ENCODE results near the gene U2AF2. TPM values are rescaled to one million over a fixed set of nuclear protein-coding genes. Genes with fewer than 3 reads are reported as not detected.

The U2AF2 gene
- polyA plus RNA-seq, 1 experiment: 90.7 TPM

DNA sequence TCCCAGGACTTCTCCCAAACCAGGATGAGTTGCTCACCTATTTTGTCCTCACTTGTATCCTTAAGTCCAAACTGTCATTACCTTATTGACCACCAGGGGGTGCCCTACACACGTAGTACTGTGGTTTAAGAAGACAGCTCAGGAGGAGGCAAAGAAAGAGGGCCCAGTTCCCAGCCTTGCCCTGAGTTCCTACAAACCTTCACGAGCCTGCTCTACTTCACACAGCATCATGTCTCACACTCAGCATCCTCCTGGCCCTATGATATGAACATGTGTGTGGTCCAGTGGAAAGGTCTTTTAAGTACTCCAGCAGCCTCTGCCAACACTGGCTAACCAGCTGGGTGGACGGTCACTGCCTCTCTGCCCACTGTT, 22.4 kb upstream of the U2AF2 start:
- DNase-seq (ENCODE audit: low read depth, low spot score): peak; percentile 95
- peak overlapping the region; percentile 11 for H3K27ac ChIP-seq (ENCODE audit: low read depth, low read length)
- TF ChIP-seq, protein P1, sequence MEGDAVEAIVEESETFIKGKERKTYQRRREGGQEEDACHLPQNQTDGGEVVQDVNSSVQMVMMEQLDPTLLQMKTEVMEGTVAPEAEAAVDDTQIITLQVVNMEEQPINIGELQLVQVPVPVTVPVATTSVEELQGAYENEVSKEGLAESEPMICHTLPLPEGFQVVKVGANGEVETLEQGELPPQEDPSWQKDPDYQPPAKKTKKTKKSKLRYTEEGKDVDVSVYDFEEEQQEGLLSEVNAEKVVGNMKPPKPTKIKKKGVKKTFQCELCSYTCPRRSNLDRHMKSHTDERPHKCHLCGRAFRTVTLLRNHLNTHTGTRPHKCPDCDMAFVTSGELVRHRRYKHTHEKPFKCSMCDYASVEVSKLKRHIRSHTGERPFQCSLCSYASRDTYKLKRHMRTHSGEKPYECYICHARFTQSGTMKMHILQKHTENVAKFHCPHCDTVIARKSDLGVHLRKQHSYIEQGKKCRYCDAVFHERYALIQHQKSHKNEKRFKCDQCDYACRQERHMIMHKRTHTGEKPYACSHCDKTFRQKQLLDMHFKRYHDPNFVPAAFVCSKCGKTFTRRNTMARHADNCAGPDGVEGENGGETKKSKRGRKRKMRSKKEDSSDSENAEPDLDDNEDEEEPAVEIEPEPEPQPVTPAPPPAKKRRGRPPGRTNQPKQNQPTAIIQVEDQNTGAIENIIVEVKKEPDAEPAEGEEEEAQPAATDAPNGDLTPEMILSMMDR (IDR thresholded peaks at IDR 0.05; ENCODE audit: low read depth, low read length): peak; percentile 87
- H3K4me3 ChIP-seq (ENCODE audit: low read depth, low read length): no peak overlapping the region
- ChIA-PET CTCF (interaction anchor here (0.6 to 3.9 kb wide), 37 partner anchors 9 to 701 kb away, joined by 3 to 33 read pairs (median 4); partner anchors contain the start of genes U2AF2, ZNF581, ZNF784 and ZNF865), POLR2A (interaction anchor here (0.7 to 1.5 kb wide), 3 partner anchors 12 to 33 kb away, joined by 3 to 8 read pairs (median 5); partner anchors contain the start of gene FIZ1)
- no peaks in the 10 kb centered on the region; the same call in 1 of the 2 replicates for H3K9me3 ChIP-seq (ENCODE audit: control insufficient read depth, insufficient read depth, low read length)
- no peaks in the 10 kb centered on the region for H3K27me3 ChIP-seq (ENCODE audit: control insufficient read depth, insufficient read depth, low read length)

GRCh38 chr19:55633861-55634260, 21.0 kb upstream of the U2AF2 start:
- no peaks in the 10 kb centered on the region; the same call in 1 of the 2 replicates for H3K9me3 ChIP-seq (ENCODE audit: control insufficient read depth, insufficient read depth, low read length)
- TF ChIP-seq, protein P1 (IDR thresholded peaks at IDR 0.05; ENCODE audit: low read depth, low read length): no peak
- no peak overlapping the region for H3K27ac ChIP-seq (ENCODE audit: low read depth, low read length)
- ChIA-PET CTCF (interaction anchor here (0.6 to 3.9 kb wide), 13 partner anchors 10 to 433 kb away, joined by 3 to 33 read pairs (median 14); partner anchors contain the start of genes U2AF2, ZNF784 and ZNF865), POLR2A (interaction anchor here (0.9 to 1.5 kb wide), 2 partner anchors 10 to 20 kb away, joined by 3 to 8 read pairs; partner anchors contain the start of gene ZNF784)
- H3K4me3 ChIP-seq (ENCODE audit: low read depth, low read length): no peak overlapping the region
- no peak for DNase-seq (ENCODE audit: low read depth, low spot score)
- H3K27me3 ChIP-seq (ENCODE audit: control insufficient read depth, insufficient read depth, low read length): no peaks in the 10 kb centered on the region

DNA sequence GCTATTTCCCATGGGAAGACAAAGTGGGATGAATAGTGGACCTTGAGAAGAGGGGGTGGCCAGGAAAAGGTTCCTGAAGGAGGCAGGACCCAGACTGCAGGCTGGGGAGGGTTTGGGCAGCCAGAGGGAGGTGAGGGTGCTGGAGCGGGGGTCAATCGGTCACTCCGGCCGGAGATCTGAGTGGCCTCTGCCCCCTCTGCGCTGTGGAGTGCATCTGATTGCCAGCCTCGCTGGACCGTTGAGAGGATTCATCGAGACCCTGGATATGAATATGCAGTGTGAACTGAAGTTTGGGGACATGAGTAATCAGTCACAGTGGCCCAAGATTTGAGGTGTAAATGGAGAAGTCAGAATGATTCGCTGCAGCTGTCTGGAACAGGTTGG, 19.5 kb upstream of the U2AF2 start:
- CTCF ChIA-PET: interaction anchor here (0.6 to 2.6 kb wide), 3 partner anchors 18 to 168 kb away, joined by 3 to 9 read pairs (median 8); no protein-coding TSS in a partner anchor
- no peak for DNase-seq (ENCODE audit: low read depth, low spot score)
- H3K9me3 ChIP-seq (ENCODE audit: control insufficient read depth, insufficient read depth, low read length): no peaks in the 10 kb centered on the region; the same call in 1 of the 2 replicates

DNA sequence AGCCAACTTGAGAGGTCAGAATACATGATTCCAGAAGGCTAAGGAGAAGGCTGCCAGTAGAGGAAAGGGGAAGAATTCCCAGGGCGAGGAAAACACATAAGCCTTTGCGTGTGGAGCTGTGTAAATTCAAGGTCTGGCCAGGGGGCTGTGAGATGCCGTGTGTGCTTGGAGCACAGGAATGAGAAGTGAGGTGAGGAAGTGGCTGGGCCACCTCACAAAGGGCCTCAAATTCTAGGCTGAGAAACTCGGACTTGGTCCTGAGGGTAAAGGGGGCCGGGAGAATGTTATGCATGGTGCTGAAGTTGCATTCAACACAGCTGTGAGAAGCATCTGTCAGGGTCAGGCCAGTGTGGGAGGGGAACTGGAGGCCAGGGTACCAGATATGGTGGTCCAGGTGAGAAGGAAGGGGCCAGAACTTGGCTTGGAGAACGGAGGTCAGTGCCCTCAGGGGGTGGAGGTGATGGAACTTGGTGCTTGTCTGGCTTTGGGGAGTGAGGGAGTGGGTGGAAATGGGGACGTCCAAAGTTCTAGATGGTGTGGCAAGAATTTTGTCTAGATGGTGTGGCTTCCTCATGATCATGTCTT, 18.9 kb upstream of the U2AF2 start:
- peak overlapping the region; percentile 98 for H3K4me3 ChIP-seq (ENCODE audit: low read depth, low read length)
- TF ChIP-seq, protein P1 (IDR thresholded peaks at IDR 0.05; ENCODE audit: low read depth, low read length): no peak
- no peaks in the 10 kb centered on the region; the same call in 1 of the 2 replicates for H3K9me3 ChIP-seq (ENCODE audit: control insufficient read depth, insufficient read depth, low read length)
- no peaks in the 10 kb centered on the region for H3K27me3 ChIP-seq (ENCODE audit: control insufficient read depth, insufficient read depth, low read length)
- ChIA-PET CTCF (interaction anchor here (0.8 to 2.6 kb wide), 4 partner anchors 17 to 168 kb away, joined by 3 to 9 read pairs (median 6); no protein-coding TSS in a partner anchor), POLR2A (interaction anchor here (1.0 to 1.5 kb wide), 2 partner anchors 12 to 18 kb away, joined by 3 read pairs; partner anchors contain the start of gene CCDC106)
- peak overlapping the region; percentile 11 for H3K27ac ChIP-seq (ENCODE audit: low read depth, low read length)
- DNase-seq (ENCODE audit: low read depth, low spot score): no peak

More for the DNA sequence above, 19.5 kb upstream of the U2AF2 start:
- Histone ChIP-seq H3K27ac (ENCODE audit: low read depth, low read length) (peak overlapping the region; percentile 92), H3K27me3 (ENCODE audit: control insufficient read depth, insufficient read depth, low read length) (no peaks in the 10 kb centered on the region), H3K4me3 (ENCODE audit: low read depth, low read length) (peak overlapping the region; percentile 98)
- TF ChIP-seq, protein P1 (IDR thresholded peaks at IDR 0.05; ENCODE audit: low read depth, low read length): no peak
- POLR2A ChIA-PET: interaction anchor here (0.7 to 1.0 kb wide), 5 partner anchors 10 to 37 kb away, joined by 3 to 11 read pairs (median 5); partner anchors contain the start of gene ZNF784
